GM23338 (cell line): Measurements from ENCODE around the gene ACOT11. TPM values are rescaled to one million over a fixed set of nuclear protein-coding genes. Genes with fewer than 3 reads are reported as not detected.

Experiments used
- ATAC-seq: fragments of 200-7000 bp; cut with Tn5 transposase; 3 replicates; pipeline ENCODE4 v1.9.1; 2020
- DNase-seq: peaks from one replicate; pipeline ENCODE4 v3.0.0-alpha.2; 2015; ENCODE audit warnings: low spot score
- H2AFZ ChIP-seq: fragments of 200-600 bp; sonication (generic); 2 replicates; pipeline ENCODE4 v1.8.0; 2016; ENCODE audit warnings: antibody characterized with exemption, mild to moderate bottlenecking, moderate library complexity
- H3F3A ChIP-seq: fragments of 200-600 bp; sonication (generic); replicated peaks from 2 replicates; pipeline ENCODE4 v1.8.0; 2017; ENCODE audit warnings: antibody characterized with exemption, mixed run types, low read depth
- H3K27ac ChIP-seq: fragments of 200-600 bp; sonication (generic); 2 replicates; pipeline ENCODE4 v1.6.1; 2016; ENCODE audit warnings: low read depth
- H3K27me3 ChIP-seq: fragments of 200-600 bp; sonication (generic); 2 replicates; pipeline ENCODE4 v1.8.0; 2016; ENCODE audit warnings: mild to moderate bottlenecking, mixed run types, moderate library complexity; ENCODE audit not compliant: insufficient read depth
- H3K36me3 ChIP-seq: fragments of 200-600 bp; sonication (generic); 2 replicates; pipeline ENCODE4 v1.8.0; 2016; ENCODE audit warnings: mild to moderate bottlenecking; ENCODE audit not compliant: insufficient read depth
- H3K4me1 ChIP-seq: fragments of 200-600 bp; sonication (generic); 2 replicates; pipeline ENCODE4 v1.8.0; 2016; ENCODE audit warnings: mild to moderate bottlenecking, moderate library complexity; ENCODE audit not compliant: insufficient read depth
- H3K4me2 ChIP-seq: fragments of 200-600 bp; sonication (generic); 2 replicates; pipeline ENCODE4 v1.7.1; 2017; ENCODE audit warnings: mixed run types
- H3K4me3 ChIP-seq: fragments of 200-600 bp; sonication (generic); 2 replicates; pipeline ENCODE4 v1.6.1; 2016; ENCODE audit warnings: mixed run types
- H3K79me2 ChIP-seq: fragments of 200-600 bp; sonication (generic); replicated peaks from 2 replicates; pipeline ENCODE4 v1.8.0; 2017; ENCODE audit warnings: mild to moderate bottlenecking; ENCODE audit not compliant: insufficient read depth
- H3K9me2 ChIP-seq: fragments of 200-600 bp; sonication (generic); 2 replicates; pipeline ENCODE4 v1.8.0; 2017; ENCODE audit not compliant: insufficient read depth
- H4K20me1 ChIP-seq: fragments of 200-600 bp; sonication (generic); replicated peaks from 2 replicates; pipeline ENCODE4 v1.8.0; 2017; ENCODE audit warnings: mild to moderate bottlenecking; ENCODE audit not compliant: insufficient read depth
- H3K27ac Mint-ChIP-seq: 2 replicates; pipeline ENCODE4 v1.8.0; 2020; ENCODE audit warnings: inconsistent platforms, mild to moderate bottlenecking, moderate library complexity, mixed read lengths
- H3K27me3 Mint-ChIP-seq: 3 replicates; pipeline ENCODE4 v1.8.0; 2022; ENCODE audit warnings: low read depth, mild to moderate bottlenecking, moderate library complexity, mixed read lengths, inconsistent platforms; ENCODE audit not compliant: insufficient read depth, poor library complexity
- H3K36me3 Mint-ChIP-seq: 3 replicates; pipeline ENCODE4 v1.8.0; 2021; ENCODE audit warnings: low read depth, mild to moderate bottlenecking, inconsistent platforms, moderate library complexity, mixed read lengths
- H3K4me1 Mint-ChIP-seq: 3 replicates; pipeline ENCODE4 v1.8.0; 2020; ENCODE audit warnings: mild to moderate bottlenecking, inconsistent platforms, mixed read lengths
- H3K4me3 Mint-ChIP-seq: 3 replicates; pipeline ENCODE4 v1.8.0; 2021; ENCODE audit warnings: moderate library complexity, mild to moderate bottlenecking, inconsistent platforms, mixed read lengths
- H3K9me3 Mint-ChIP-seq: 3 replicates; pipeline ENCODE4 v1.8.0; 2020; ENCODE audit warnings: moderate library complexity, mild to moderate bottlenecking, inconsistent platforms, mixed read lengths
- CREB1 ChIP-seq: fragments of 250-450 bp; sonication (Bioruptor Pico); IDR thresholded peaks from 2 replicates; pipeline ENCODE4 v1.5.0; 2020; ENCODE audit warnings: low read depth, mild to moderate bottlenecking, moderate library complexity
- ETS1 ChIP-seq: IDR thresholded peaks from 2 replicates; pipeline ENCODE4 v1.6.1; 2016; ENCODE audit warnings: antibody characterized with exemption
- EZH2 ChIP-seq: fragments of 200-600 bp; sonication (generic); IDR thresholded peaks from one replicate; pipeline ENCODE4 v1.8.0; 2017; ENCODE audit warnings: antibody characterized with exemption, mild to moderate bottlenecking, low read depth; ENCODE audit not compliant: unreplicated experiment
- EZH2phosphoT487 ChIP-seq: fragments of 200-600 bp; sonication (generic); IDR thresholded peaks from one replicate; pipeline ENCODE4 v1.8.1; 2018; ENCODE audit warnings: antibody characterized with exemption; ENCODE audit not compliant: unreplicated experiment
- JUNB ChIP-seq: IDR thresholded peaks from one replicate; pipeline ENCODE4 v1.6.1; 2016; ENCODE audit warnings: antibody characterized with exemption; ENCODE audit not compliant: unreplicated experiment
- NANOG ChIP-seq: IDR thresholded peaks from 2 replicates; pipeline ENCODE4 v1.6.1; 2016; ENCODE audit warnings: antibody characterized with exemption, borderline replicate concordance
- POLR2AphosphoS5 ChIP-seq: IDR thresholded peaks from 2 replicates; pipeline ENCODE4 v1.6.1; 2016; ENCODE audit warnings: antibody characterized with exemption, low read depth
- STAT1 ChIP-seq: IDR thresholded peaks from one replicate; pipeline ENCODE4 v1.6.1; 2016; ENCODE audit warnings: antibody characterized with exemption; ENCODE audit not compliant: unreplicated experiment
- ZNF114 ChIP-seq: fragments of 250-450 bp; sonication (Bioruptor Pico); IDR thresholded peaks from 2 replicates; pipeline ENCODE4 v1.5.0; 2020; ENCODE audit warnings: mild to moderate bottlenecking, moderate library complexity
- polyA plus RNA-seq: library from polyadenylated mRNA; unstranded; fragments of >200 nt; fragmentation: Nextera tagmentation; extraction: Ambion mirVana; gene quantifications from 2 replicates; pipeline ENCODE4 v1.2.1, GENCODE V29; 2016
- total RNA-seq: library from RNA; depleted of rRNA; stranded (reverse); fragments of >200 nt; shearing (Covaris generic); gene quantifications from 2 replicates; pipeline ENCODE4 v1.2.3, GENCODE V29; 2014
- TF ChIP-seq, protein P1 (sequence below): IDR thresholded peaks from one replicate; pipeline ENCODE4 v1.6.1; 2018; ENCODE audit warnings: antibody characterized with exemption; ENCODE audit not compliant: unreplicated experiment

The ACOT11 gene
- total and polyA plus RNA-seq, 2 experiments from 2014 or later, result 1.6 to 2.7 TPM

GRCh38 chr1:54538538-54538937, 9.5 kb upstream of the ACOT11 start:
- no peaks in the 10 kb centered on the region for H3K27me3 ChIP-seq

DNA sequence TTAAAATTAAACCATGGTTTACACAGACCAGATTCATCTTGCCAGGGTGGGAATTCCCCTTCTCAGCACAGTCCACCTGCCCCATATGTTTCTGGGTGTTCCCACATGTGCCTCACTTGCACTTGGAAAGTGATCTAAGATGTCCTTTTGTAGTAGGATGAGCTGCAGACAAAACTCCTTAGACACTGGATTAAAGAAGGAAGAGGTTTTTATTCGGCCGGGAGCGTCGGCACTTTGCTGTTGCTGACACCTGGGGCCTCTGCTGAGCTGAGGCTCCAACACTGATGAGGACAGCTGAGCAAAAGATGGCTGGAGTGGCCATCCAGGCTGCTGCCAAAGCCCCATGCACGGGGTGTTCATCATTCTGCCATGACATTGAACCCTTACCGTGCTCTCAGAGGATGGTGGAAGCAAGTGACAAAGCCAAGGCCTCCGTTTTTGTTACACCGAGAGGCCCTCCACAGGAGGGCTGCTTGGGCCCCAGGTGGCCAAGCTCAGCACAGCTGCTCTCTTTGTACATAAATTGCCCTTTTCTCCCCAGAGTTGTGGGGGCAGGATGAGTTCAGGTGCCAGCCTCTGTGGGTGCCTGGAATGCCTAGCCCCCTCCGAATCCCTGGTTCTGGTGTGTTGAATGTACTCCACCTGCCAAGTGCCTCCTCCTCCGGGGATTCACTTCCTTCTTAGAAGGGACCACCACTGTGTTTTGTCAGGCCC, 7.3 kb upstream of the ACOT11 start:
- H3K27ac Mint-ChIP-seq, result no peak overlapping the region
- H3K4me2 ChIP-seq, result peak overlapping the region; percentile 91; the same call in 1 of the 2 replicates
- no peaks in the 10 kb centered on the region for H3K27me3 ChIP-seq
- H3K4me1 Mint-ChIP-seq, result peaks cover 25% of the 10 kb centered on the region
- H3K4me1 ChIP-seq, result peaks cover 26% of the 10 kb centered on the region
- H3F3A ChIP-seq, result peaks cover 20% of the 10 kb centered on the region
- H3K4me3 ChIP-seq, result no peak overlapping the region
- H3K9me2 ChIP-seq, result no peaks in the 10 kb centered on the region
- peaks cover 10% of the 10 kb centered on the region for H3K27me3 Mint-ChIP-seq
- no peaks in the 10 kb centered on the region for H3K79me2 ChIP-seq
- no peak overlapping the region for H3K27ac ChIP-seq
- peak overlapping the region; percentile 49 for H2AFZ ChIP-seq
- ATAC-seq (no peak), DNase-seq (no peak)
- peak overlapping the region; percentile 6; the same call in 2 of the 3 replicates for H3K4me3 Mint-ChIP-seq
- H4K20me1 ChIP-seq, result no peaks in the 10 kb centered on the region
- no peaks in the 10 kb centered on the region for H3K9me3 Mint-ChIP-seq
- no peaks in the 10 kb centered on the region for H3K36me3 Mint-ChIP-seq
- H3K36me3 ChIP-seq, result no peaks in the 10 kb centered on the region
- TF ChIP-seq ETS1 (no peak), JUNB (no peak), STAT1 (no peak), ZNF114 (CRISPR knock-in tag) (no peak), EZH2phosphoT487 (no peak), NANOG (no peak), CREB1 (CRISPR knock-in tag) (no peak)
- TF ChIP-seq, protein P1, sequence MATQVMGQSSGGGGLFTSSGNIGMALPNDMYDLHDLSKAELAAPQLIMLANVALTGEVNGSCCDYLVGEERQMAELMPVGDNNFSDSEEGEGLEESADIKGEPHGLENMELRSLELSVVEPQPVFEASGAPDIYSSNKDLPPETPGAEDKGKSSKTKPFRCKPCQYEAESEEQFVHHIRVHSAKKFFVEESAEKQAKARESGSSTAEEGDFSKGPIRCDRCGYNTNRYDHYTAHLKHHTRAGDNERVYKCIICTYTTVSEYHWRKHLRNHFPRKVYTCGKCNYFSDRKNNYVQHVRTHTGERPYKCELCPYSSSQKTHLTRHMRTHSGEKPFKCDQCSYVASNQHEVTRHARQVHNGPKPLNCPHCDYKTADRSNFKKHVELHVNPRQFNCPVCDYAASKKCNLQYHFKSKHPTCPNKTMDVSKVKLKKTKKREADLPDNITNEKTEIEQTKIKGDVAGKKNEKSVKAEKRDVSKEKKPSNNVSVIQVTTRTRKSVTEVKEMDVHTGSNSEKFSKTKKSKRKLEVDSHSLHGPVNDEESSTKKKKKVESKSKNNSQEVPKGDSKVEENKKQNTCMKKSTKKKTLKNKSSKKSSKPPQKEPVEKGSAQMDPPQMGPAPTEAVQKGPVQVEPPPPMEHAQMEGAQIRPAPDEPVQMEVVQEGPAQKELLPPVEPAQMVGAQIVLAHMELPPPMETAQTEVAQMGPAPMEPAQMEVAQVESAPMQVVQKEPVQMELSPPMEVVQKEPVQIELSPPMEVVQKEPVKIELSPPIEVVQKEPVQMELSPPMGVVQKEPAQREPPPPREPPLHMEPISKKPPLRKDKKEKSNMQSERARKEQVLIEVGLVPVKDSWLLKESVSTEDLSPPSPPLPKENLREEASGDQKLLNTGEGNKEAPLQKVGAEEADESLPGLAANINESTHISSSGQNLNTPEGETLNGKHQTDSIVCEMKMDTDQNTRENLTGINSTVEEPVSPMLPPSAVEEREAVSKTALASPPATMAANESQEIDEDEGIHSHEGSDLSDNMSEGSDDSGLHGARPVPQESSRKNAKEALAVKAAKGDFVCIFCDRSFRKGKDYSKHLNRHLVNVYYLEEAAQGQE, result no peak

More at GRCh38 chr1:54538538-54538937, 9.5 kb upstream of the ACOT11 start:
- Histone ChIP-seq H3K9me2 (no peaks in the 10 kb centered on the region), H3K4me2 (no peak overlapping the region), H3K4me1 (peaks cover 23% of the 10 kb centered on the region), H3K27ac (no peak overlapping the region), H3K36me3 (no peaks in the 10 kb centered on the region), H3K79me2 (no peaks in the 10 kb centered on the region), H2AFZ (0 out of 2 replicates have a peak overlapping the region, but pooled peaks have one; percentile 66), H3F3A (peaks cover 20% of the 10 kb centered on the region), H3K4me3 (no peak overlapping the region), H4K20me1 (no peaks in the 10 kb centered on the region)
- Mint-ChIP-seq H3K4me3 (no peak overlapping the region), H3K4me1 (peaks cover 22% of the 10 kb centered on the region), H3K27me3 (peaks cover 9% of the 10 kb centered on the region), H3K36me3 (no peaks in the 10 kb centered on the region), H3K27ac (no peak overlapping the region), H3K9me3 (no peaks in the 10 kb centered on the region)
- no peak for ATAC-seq
- DNase-seq, result no peak
- TF ChIP-seq, protein P1, result no peak
- TF ChIP-seq JUNB (no peak), ETS1 (no peak), EZH2 (no peak), POLR2AphosphoS5 (no peak), NANOG (no peak), ZNF114 (CRISPR knock-in tag) (no peak)
